SJCRH30 (cell line): Measurements from ENCODE around the gene ISG15. TPM values are rescaled to one million over a fixed set of nuclear protein-coding genes. Genes with fewer than 3 reads are reported as not detected.
"Not testable (repeated sequence)": the region's sequence is repeated elsewhere in the genome, so short reads cannot be mapped to it uniquely, and the experiment has no call there.

ENCODE experiments used
- DNase-seq, 2 experiments: peaks; one replicate each; pipeline ENCODE4 v3.0.0-alpha.2; 2015 to 2020
- H3K27ac ChIP-seq: fragments of 250-450 bp; sonication (Bioruptor Pico); 2 replicates; pipeline ENCODE4 v1.5.1; 2020; ENCODE audit warnings: mild to moderate bottlenecking, moderate library complexity
- H3K27me3 ChIP-seq: fragments of 250-450 bp; sonication (Bioruptor Pico); 2 replicates; pipeline ENCODE4 v1.5.1; 2020; ENCODE audit warnings: mild to moderate bottlenecking, moderate library complexity
- H3K36me3 ChIP-seq: fragments of 250-450 bp; sonication (Bioruptor Pico); 2 replicates; pipeline ENCODE4 v1.5.1; 2020; ENCODE audit warnings: mild to moderate bottlenecking, moderate library complexity
- H3K4me1 ChIP-seq: fragments of 250-450 bp; sonication (Bioruptor Pico); 2 replicates; pipeline ENCODE4 v1.5.1; 2020; ENCODE audit warnings: mild to moderate bottlenecking, moderate library complexity
- H3K4me3 ChIP-seq: fragments of 250-450 bp; sonication (Bioruptor Pico); 2 replicates; pipeline ENCODE4 v1.5.1; 2020; ENCODE audit warnings: mild to moderate bottlenecking, moderate library complexity
- H3K9me3 ChIP-seq: fragments of 250-450 bp; sonication (Bioruptor Pico); replicated peaks from 2 replicates; pipeline ENCODE4 v1.5.1; 2020; ENCODE audit warnings: mild to moderate bottlenecking, moderate library complexity
- total RNA-seq: library from RNA; depleted of rRNA; stranded (reverse); fragments of >200 nt; shearing (Covaris generic); gene quantifications from 2 replicates; pipeline ENCODE4 v1.2.3, GENCODE V29; 2014

ISG15 gene
- total RNA-seq, 1 experiment from 2014 or later: 5.1 TPM

- Histone ChIP-seq H3K4me1 (no peaks in the 10 kb centered on the region), H3K4me3 (no peak overlapping the region), H3K36me3 (no peaks in the 10 kb centered on the region), H3K27ac (no peak overlapping the region), H3K9me3 (0 out of 2 replicates have a peak, but pooled peaks cover 3% of the 10 kb centered on the region), H3K27me3 (peaks cover 30% of the 10 kb centered on the region)
- DNase-seq: no peak
Observed at GRCh38 chr1:981491-981954, 31.8 kb upstream of the ISG15 start.

- no peaks in the 10 kb centered on the region for H3K36me3 ChIP-seq
- no peak for DNase-seq
- H3K27ac ChIP-seq: no peak within 1 kb of the TSS
- 0 out of 2 replicates have a peak, but pooled peaks cover 3% of the 10 kb centered on the region for H3K9me3 ChIP-seq
- no peaks in the 10 kb centered on the region for H3K4me1 ChIP-seq
- H3K4me3 ChIP-seq: no peak within 1 kb of the TSS
- peaks cover 30% of the 10 kb centered on the region for H3K27me3 ChIP-seq
Observed at GRCh38 chr1:981955-982558, 31.2 kb upstream of the ISG15 start, which contains the start of gene PERM1. TSS of gene PERM1 (minus strand) at chr1:982093. CDS start at chr1:981029, 1,064 bp downstream.

GRCh38 chr1:982765-983436 is 30.4 kb upstream of the ISG15 start:
- no peak for DNase-seq

GRCh38 chr1:983798-984475 is 29.4 kb upstream of the ISG15 start:
- Histone ChIP-seq H3K4me3 (no peak overlapping the region), H3K9me3 (no peaks in the 10 kb centered on the region)
- peak; percentile 46 to 62 for DNase-seq

More at GRCh38 chr1:982765-983436, 30.4 kb upstream of the ISG15 start:
- Histone ChIP-seq H3K27me3 (peaks cover 30% of the 10 kb centered on the region), H3K27ac (no peak overlapping the region), H3K36me3 (no peaks in the 10 kb centered on the region), H3K9me3 (0 out of 2 replicates have a peak, but pooled peaks cover 3% of the 10 kb centered on the region), H3K4me3 (no peak overlapping the region), H3K4me1 (no peaks in the 10 kb centered on the region)

GRCh38 chr1:984476-984814 is 28.9 kb upstream of the ISG15 start:
- no peak overlapping the region for H3K27ac ChIP-seq
- H3K4me3 ChIP-seq: no peak overlapping the region
- no peak for DNase-seq
- no peaks in the 10 kb centered on the region for H3K36me3 ChIP-seq
- peaks cover 30% of the 10 kb centered on the region for H3K27me3 ChIP-seq
- H3K9me3 ChIP-seq: no peaks in the 10 kb centered on the region
- no peaks in the 10 kb centered on the region for H3K4me1 ChIP-seq

More at GRCh38 chr1:983798-984475, 29.4 kb upstream of the ISG15 start:
- Histone ChIP-seq H3K36me3 (no peaks in the 10 kb centered on the region), H3K27ac (no peak overlapping the region), H3K27me3 (peaks cover 30% of the 10 kb centered on the region), H3K4me1 (no peaks in the 10 kb centered on the region)

GRCh38 chr1:985126-985525 is 28.2 kb upstream of the ISG15 start:
- no peak overlapping the region for H3K27ac ChIP-seq
- H3K4me1 ChIP-seq: no peaks in the 10 kb centered on the region
- H3K4me3 ChIP-seq: no peak overlapping the region
- DNase-seq: no peak
- H3K9me3 ChIP-seq: no peaks in the 10 kb centered on the region
- H3K27me3 ChIP-seq: peaks cover 30% of the 10 kb centered on the region
- no peaks in the 10 kb centered on the region for H3K36me3 ChIP-seq

- H3K36me3 ChIP-seq, H3K4me1 ChIP-seq, DNase-seq, H3K4me3 ChIP-seq, H3K27ac ChIP-seq, H3K9me3 ChIP-seq: not testable (repeated sequence)
- H3K27me3 ChIP-seq: peaks cover 14% of the 10 kb centered on the region
Observed at GRCh38 chr1:988061-988460, 25.2 kb upstream of the ISG15 start.

GRCh38 chr1:991275-991674 is 22.0 kb upstream of the ISG15 start:
- H3K27me3 ChIP-seq, H3K4me3 ChIP-seq, H3K4me1 ChIP-seq, DNase-seq, H3K36me3 ChIP-seq, H3K27ac ChIP-seq, H3K9me3 ChIP-seq: not testable (repeated sequence)

- H3K36me3 ChIP-seq: no peaks in the 10 kb centered on the region
- H3K27me3 ChIP-seq: no peaks in the 10 kb centered on the region
- no peak for DNase-seq
- peaks cover 5% of the 10 kb centered on the region; the same call in 1 of the 2 replicates for H3K9me3 ChIP-seq
- no peak overlapping the region for H3K4me3 ChIP-seq
- H3K4me1 ChIP-seq: no peaks in the 10 kb centered on the region
- no peak overlapping the region for H3K27ac ChIP-seq
Observed at GRCh38 chr1:991895-992294, 21.4 kb upstream of the ISG15 start.

- no peaks in the 10 kb centered on the region for H3K4me1 ChIP-seq
- H3K27ac ChIP-seq: no peak overlapping the region
- no peaks in the 10 kb centered on the region for H3K27me3 ChIP-seq
- H3K4me3 ChIP-seq: no peak overlapping the region
- H3K9me3 ChIP-seq: peaks cover 5% of the 10 kb centered on the region; the same call in 1 of the 2 replicates
- H3K36me3 ChIP-seq: no peaks in the 10 kb centered on the region
- DNase-seq: no peak
Observed at GRCh38 chr1:992362-992761, 20.9 kb upstream of the ISG15 start.

- Histone ChIP-seq H3K27me3 (no peaks in the 10 kb centered on the region), H3K4me1 (no peaks in the 10 kb centered on the region), H3K27ac (no peak overlapping the region), H3K36me3 (no peaks in the 10 kb centered on the region), H3K4me3 (no peak overlapping the region), H3K9me3 (peaks cover 5% of the 10 kb centered on the region; the same call in 1 of the 2 replicates)
- DNase-seq: no peak
Observed at GRCh38 chr1:993379-993995, 19.8 kb upstream of the ISG15 start.

- not testable (repeated sequence) for DNase-seq, H3K27me3 ChIP-seq, H3K36me3 ChIP-seq, H3K4me3 ChIP-seq, H3K27ac ChIP-seq, H3K4me1 ChIP-seq, H3K9me3 ChIP-seq
Observed at GRCh38 chr1:994546-994945, 18.8 kb upstream of the ISG15 start.

GRCh38 chr1:995665-996633 is 17.3 kb upstream of the ISG15 start:
- Histone ChIP-seq H3K27me3 (no peaks in the 10 kb centered on the region), H3K4me3 (no peak overlapping the region), H3K27ac (no peak overlapping the region), H3K36me3 (no peaks in the 10 kb centered on the region), H3K9me3 (peaks cover 5% of the 10 kb centered on the region; the same call in 1 of the 2 replicates), H3K4me1 (no peaks in the 10 kb centered on the region)
- DNase-seq: no peak
